ENCODE results near the gene MT2A.

DNA sequence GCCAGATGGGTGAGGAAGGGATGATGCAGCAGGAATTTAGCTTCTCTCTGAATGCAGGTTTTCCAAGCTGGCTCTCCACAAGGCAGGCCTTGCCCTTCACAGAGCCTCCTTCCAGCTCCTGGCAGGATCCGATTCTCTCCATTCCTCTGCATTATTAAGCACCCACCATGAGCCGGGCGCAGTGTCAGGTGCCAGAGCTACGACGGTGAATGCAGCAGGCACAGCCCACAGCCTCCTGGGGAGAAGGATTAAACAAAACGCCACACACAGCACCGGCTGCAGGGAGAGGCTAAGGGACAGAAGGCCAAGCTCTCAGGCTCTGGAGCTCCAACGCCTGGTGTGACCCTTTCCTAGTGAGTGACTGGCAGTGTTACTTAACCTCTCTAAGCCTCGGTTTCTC, 7.1 kb upstream of the MT2A start:
- TF ChIP-seq, protein P1, sequence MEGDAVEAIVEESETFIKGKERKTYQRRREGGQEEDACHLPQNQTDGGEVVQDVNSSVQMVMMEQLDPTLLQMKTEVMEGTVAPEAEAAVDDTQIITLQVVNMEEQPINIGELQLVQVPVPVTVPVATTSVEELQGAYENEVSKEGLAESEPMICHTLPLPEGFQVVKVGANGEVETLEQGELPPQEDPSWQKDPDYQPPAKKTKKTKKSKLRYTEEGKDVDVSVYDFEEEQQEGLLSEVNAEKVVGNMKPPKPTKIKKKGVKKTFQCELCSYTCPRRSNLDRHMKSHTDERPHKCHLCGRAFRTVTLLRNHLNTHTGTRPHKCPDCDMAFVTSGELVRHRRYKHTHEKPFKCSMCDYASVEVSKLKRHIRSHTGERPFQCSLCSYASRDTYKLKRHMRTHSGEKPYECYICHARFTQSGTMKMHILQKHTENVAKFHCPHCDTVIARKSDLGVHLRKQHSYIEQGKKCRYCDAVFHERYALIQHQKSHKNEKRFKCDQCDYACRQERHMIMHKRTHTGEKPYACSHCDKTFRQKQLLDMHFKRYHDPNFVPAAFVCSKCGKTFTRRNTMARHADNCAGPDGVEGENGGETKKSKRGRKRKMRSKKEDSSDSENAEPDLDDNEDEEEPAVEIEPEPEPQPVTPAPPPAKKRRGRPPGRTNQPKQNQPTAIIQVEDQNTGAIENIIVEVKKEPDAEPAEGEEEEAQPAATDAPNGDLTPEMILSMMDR (IDR thresholded peaks at IDR 0.05; ENCODE audit: low read length), result no peak
- no peak for TF ChIP-seq EZH2 (IDR thresholded peaks at IDR 0.05; ENCODE audit: borderline replicate concordance, low read length)
